IPS-18a (cell line): ENCODE measurements around the gene RRP9.
"Not testable (repeated sequence)": the region's sequence is repeated elsewhere in the genome, so short reads cannot be mapped to it uniquely, and the experiment has no call there.

ENCODE experiments used
- H3K27ac ChIP-seq: one replicate; pipeline ENCODE4 v1.5.1; 2013; ENCODE audit warnings: low read length
- H3K27me3 ChIP-seq: one replicate; pipeline ENCODE4 v1.6.1; 2013; ENCODE audit warnings: mild to moderate bottlenecking, low read length; ENCODE audit not compliant: control insufficient read depth, insufficient read depth
- H3K36me3 ChIP-seq: one replicate; pipeline ENCODE4 v1.6.1; 2013; ENCODE audit warnings: low read depth, low read length; ENCODE audit not compliant: control insufficient read depth
- H3K4me1 ChIP-seq: one replicate; pipeline ENCODE4 v1.6.1; 2013; ENCODE audit warnings: low read depth, low read length; ENCODE audit not compliant: control insufficient read depth
- H3K4me3 ChIP-seq: one replicate; pipeline ENCODE4 v1.5.1; 2013; ENCODE audit warnings: low read length
- H3K9ac ChIP-seq: one replicate; pipeline ENCODE4 v1.6.1; 2013; ENCODE audit warnings: mild to moderate bottlenecking, low read length, moderate library complexity
- H3K9me3 ChIP-seq: one replicate; pipeline ENCODE4 v1.6.1; 2013; ENCODE audit warnings: low read depth, low read length; ENCODE audit not compliant: control insufficient read depth

The RRP9 gene

GRCh38 chr3:51904034-51904823, 37.5 kb downstream of the RRP9 start:
- Histone ChIP-seq H3K4me3 (no peak overlapping the region), H3K27me3 (no peaks in the 10 kb centered on the region), H3K9ac (no peak overlapping the region), H3K9me3 (no peaks in the 10 kb centered on the region), H3K4me1 (peaks cover 6% of the 10 kb centered on the region), H3K36me3 (no peaks in the 10 kb centered on the region), H3K27ac (no peak overlapping the region)

- not testable (repeated sequence) for H3K9ac ChIP-seq, H3K27me3 ChIP-seq, H3K36me3 ChIP-seq, H3K27ac ChIP-seq, H3K4me3 ChIP-seq, H3K9me3 ChIP-seq
- peaks cover 16% of the 10 kb centered on the region for H3K4me1 ChIP-seq
These were observed 39.3 kb downstream of the RRP9 start for GRCh38 chr3:51902361-51902760.

DNA sequence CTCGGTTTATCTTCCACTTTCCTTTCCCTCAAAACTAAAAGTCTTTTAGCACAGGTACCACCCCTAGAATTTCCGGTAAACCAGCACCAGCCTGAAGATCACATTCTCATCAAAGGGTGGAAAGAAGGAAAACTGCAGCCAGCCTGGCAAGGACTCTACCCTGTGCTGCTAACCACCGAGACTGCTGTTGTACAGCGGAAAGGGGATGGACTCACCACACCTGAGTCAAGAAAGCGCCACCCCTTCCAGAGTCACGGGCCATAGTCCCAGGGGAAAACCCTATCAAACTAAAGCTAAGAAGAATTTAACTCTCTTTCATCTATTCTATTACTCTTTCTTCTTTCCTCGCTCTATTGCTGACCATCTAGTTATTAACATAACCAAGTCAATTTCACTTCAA, 41.7 kb downstream of the RRP9 start:
- not testable (repeated sequence) for H3K36me3 ChIP-seq, H3K27me3 ChIP-seq, H3K4me3 ChIP-seq, H3K9ac ChIP-seq, H3K27ac ChIP-seq, H3K9me3 ChIP-seq
- peaks cover 16% of the 10 kb centered on the region for H3K4me1 ChIP-seq

DNA sequence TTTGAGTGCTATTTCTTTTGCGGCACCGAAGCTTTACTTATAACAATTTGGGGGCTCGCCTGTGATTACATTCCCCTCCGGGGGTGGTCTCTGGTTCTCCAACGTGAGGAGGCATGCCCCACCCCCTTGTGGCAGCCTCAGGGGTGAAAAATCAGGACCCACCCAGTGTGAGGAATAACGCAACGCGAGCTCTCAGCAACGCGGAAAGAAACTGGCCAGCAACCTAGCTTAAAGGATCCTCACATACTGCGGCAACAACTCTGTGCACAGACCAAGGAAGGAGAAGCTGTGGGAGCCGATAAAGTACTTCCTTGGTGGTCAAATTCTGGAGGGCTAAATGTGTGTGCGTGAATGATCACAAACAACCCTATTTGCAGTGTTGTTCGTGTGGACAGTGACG, 44.3 kb downstream of the RRP9 start:
- Histone ChIP-seq H3K9me3 (no peaks in the 10 kb centered on the region), H3K4me3 (peak overlapping the region; percentile 7), H3K27ac (no peak overlapping the region), H3K27me3 (no peaks in the 10 kb centered on the region), H3K4me1 (peaks cover 16% of the 10 kb centered on the region), H3K9ac (no peak overlapping the region), H3K36me3 (no peaks in the 10 kb centered on the region)

GRCh38 chr3:51896607-51897305, 44.9 kb downstream of the RRP9 start:
- H3K9ac ChIP-seq, result no peak overlapping the region
- no peaks in the 10 kb centered on the region for H3K27me3 ChIP-seq
- H3K27ac ChIP-seq, result no peak overlapping the region
- H3K36me3 ChIP-seq, result no peaks in the 10 kb centered on the region
- H3K4me1 ChIP-seq, result peaks cover 16% of the 10 kb centered on the region
- no peak overlapping the region for H3K4me3 ChIP-seq
- no peaks in the 10 kb centered on the region for H3K9me3 ChIP-seq

DNA sequence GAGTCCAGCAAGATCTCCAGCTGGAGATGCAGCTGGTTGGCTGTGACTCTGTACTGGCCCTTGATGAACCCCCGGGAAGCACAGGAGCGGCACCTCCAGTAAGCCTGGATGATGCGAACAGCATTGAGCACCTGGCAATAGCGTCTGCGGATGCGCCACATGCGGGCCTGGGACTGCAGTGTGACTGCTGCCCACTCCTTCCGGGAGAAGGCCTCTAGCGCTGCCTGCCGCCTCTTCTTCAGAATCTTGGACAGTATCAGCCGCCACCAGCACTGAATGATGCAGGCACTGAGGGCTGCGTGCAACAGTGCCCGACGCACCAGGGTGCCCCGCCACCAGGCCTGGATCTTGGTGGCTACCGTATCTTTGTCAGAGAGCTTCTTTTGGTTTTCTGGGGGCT, 46.8 kb downstream of the RRP9 start:
- no peak overlapping the region for H3K4me3 ChIP-seq
- no peak overlapping the region for H3K9ac ChIP-seq
- H3K4me1 ChIP-seq, result peaks cover 10% of the 10 kb centered on the region
- H3K9me3 ChIP-seq, result no peaks in the 10 kb centered on the region
- no peaks in the 10 kb centered on the region for H3K27me3 ChIP-seq
- H3K27ac ChIP-seq, result no peak overlapping the region
- H3K36me3 ChIP-seq, result no peaks in the 10 kb centered on the region

- Histone ChIP-seq H3K36me3 (no peaks in the 10 kb centered on the region), H3K4me1 (peaks cover 10% of the 10 kb centered on the region), H3K27me3 (no peaks in the 10 kb centered on the region), H3K4me3 (no peak overlapping the region), H3K9ac (no peak overlapping the region), H3K9me3 (no peaks in the 10 kb centered on the region), H3K27ac (no peak overlapping the region)
These were observed 47.3 kb downstream of the RRP9 start for GRCh38 chr3:51894391-51894790.

GRCh38 chr3:51891242-51892039, 50.3 kb downstream of the RRP9 start:
- Histone ChIP-seq H3K9ac (no peak overlapping the region), H3K27me3 (no peaks in the 10 kb centered on the region), H3K36me3 (no peaks in the 10 kb centered on the region), H3K4me1 (no peaks in the 10 kb centered on the region), H3K27ac (no peak overlapping the region), H3K9me3 (no peaks in the 10 kb centered on the region), H3K4me3 (no peak overlapping the region)

DNA sequence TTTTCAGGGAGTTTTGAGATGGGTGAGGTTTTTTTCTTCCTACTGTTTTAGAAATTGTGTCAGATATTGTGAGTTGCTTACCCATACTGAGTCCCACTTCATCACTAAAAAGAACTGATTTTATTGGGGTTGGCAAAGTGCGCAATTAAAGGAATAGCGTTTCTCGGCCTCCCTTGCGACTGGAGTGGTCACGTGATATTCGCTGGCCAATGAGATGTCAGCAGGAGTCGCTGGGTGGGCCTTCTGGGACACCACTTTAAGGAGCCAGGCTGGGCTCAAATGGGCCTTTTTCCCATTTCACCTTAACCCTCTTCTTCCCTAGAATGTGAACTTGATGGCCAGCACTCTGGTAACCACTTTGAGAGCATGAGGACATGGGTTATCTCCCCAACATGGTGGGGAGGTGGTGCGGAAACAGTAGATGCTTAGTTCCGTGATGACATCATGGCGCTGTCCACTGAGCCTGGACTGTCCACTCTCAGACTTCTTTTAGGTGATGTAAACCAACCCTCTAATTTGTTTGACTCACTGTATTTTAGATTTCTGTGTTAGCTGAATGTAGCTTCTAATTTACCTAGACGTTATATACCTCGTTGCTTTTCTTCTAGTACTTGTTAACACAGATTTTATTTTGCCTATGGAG, 53.1 kb downstream of the RRP9 start:
- Histone ChIP-seq H3K4me3 (no peak overlapping the region), H3K9ac (no peak overlapping the region), H3K36me3 (no peaks in the 10 kb centered on the region), H3K27me3 (no peaks in the 10 kb centered on the region), H3K9me3 (no peaks in the 10 kb centered on the region), H3K4me1 (no peaks in the 10 kb centered on the region), H3K27ac (no peak overlapping the region)

- H3K9ac ChIP-seq, result no peak overlapping the region
- no peak overlapping the region for H3K27ac ChIP-seq
- H3K27me3 ChIP-seq, result no peaks in the 10 kb centered on the region
- no peak overlapping the region for H3K4me3 ChIP-seq
- no peaks in the 10 kb centered on the region for H3K9me3 ChIP-seq
- H3K4me1 ChIP-seq, result no peaks in the 10 kb centered on the region
- no peaks in the 10 kb centered on the region for H3K36me3 ChIP-seq
These were observed 54.1 kb downstream of the RRP9 start for GRCh38 chr3:51887620-51888019.

DNA sequence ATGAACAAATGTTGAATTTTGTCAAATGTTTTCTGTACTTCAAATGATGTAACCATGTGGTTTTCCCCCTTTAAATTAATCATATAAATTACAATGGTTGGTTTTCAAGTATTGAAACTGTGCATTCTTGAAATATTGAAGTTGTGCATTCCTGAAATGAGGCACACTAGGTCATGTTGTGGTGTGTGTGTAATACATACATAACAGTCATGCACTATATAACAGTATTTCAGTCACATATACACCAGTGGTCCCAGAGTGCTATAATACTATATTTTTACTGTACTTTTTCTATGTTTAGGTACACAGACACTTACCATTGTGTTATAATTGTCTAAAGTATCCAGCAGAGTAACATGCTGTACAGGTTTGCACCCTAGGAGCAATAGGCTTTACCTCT, 55.3 kb downstream of the RRP9 start:
- no peak overlapping the region for H3K9ac ChIP-seq
- H3K4me1 ChIP-seq, result no peaks in the 10 kb centered on the region
- H3K27me3 ChIP-seq, result no peaks in the 10 kb centered on the region
- no peaks in the 10 kb centered on the region for H3K36me3 ChIP-seq
- no peaks in the 10 kb centered on the region for H3K9me3 ChIP-seq
- no peak overlapping the region for H3K27ac ChIP-seq
- H3K4me3 ChIP-seq, result no peak overlapping the region
